GM18858 (cell line): ENCODE data around the gene THBS3.
A peak's percentile ranks its signal among the peaks of the same experiment; 100 is the strongest.
"Not testable (repeated sequence)": the region's sequence is repeated elsewhere in the genome, so short reads cannot be mapped to it uniquely, and the experiment has no call there.

ENCODE experiments used
- ATAC-seq: cut with Tn5 transposase; IDR thresholded peaks from one replicate; pipeline ENCODE4 v1.9.1; 2021; ENCODE audit not compliant: unreplicated experiment

The THBS3 gene

DNA sequence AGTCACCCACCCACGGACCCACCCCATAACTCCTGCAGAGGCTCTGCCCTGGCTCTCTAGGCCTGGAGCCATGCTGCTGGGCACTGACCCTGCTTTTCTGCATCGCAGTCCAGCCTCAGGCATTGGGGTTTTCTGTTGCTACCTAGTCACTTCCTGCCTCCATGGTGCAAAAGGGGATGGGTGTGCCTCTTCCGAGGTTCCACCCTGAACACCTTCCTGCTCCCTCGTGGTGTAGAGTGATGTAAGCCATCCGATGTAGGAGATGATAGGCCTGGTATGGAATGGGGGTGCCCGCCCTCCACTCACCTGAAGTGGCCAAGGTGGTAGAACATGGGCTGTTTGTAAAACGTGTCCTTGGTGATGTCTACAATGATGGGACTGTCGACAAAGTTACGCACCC is 27.7 kb upstream of the THBS3 start:
- not testable (repeated sequence) for ATAC-seq

DNA sequence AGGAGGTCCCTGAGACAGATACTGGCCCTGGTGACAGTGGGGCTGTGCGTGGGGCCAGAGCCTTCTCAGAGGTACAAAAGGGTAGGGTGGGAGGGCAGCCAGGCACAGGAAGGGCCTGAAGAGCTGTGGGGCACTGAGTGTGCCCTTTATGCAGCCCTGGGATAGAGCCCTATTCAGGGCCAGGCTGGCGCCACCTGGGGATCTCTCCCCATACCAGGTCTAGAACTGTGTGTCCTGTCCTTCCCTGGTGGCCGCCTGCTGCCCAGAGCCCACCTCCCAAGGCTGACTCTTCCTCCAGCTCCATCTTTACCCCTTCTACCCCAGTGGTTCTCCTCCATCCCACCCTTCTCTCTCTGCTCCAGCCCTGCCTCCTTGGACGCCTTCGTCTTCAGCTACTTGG is 25.8 kb upstream of the THBS3 start:
- ATAC-seq = not testable (repeated sequence)

DNA sequence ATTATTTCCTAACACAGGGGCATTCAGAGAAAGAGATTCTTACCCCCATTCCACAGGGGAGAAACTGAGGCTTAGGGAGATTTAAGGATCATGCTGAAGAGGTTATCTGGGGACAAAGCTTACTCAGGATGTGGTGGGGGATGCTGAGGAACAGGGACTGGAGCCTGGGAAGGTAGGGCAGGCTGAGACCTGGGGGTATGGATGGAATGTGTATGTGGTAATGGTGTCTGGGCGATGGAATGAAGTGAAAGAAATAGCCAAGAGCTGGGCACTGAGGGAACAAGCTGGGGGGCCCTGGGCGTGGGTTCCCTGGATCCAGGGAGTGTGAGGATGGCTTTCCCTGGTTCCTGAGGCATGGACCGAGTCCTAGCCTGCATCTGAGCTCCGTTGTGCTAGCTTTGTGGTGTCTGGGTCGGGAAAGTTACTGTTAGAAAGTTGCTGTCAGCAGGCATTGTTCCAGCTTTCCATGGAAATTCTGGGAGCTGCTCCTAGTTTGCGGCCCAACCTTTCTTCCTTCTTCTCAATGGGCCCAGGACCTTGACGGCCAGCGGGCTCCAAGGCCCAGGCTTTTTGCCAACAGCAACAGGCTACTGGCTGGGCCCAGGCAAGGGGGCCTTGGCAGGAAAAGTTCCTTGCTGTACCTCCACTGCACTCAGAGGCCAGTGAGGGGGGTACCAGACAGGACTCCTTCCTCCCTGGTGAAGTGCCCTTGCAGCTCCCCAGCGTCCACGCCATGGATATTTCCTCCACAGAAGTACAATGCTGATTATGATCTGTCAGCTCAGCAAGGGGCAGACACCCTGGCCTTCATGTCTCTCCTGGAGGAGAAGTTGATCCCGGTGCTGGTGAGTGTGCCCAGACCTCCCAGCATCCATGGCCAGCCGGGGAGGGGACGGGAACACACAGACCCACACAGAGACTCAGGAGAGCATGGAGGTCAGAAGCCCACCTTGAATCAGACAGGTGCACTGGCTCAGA is 24.6 kb upstream of the THBS3 start:
- ATAC-seq = not testable (repeated sequence)

GRCh38 chr1:155231302-155231701 is 23.6 kb upstream of the THBS3 start:
- not testable (repeated sequence) for ATAC-seq

- no peak for ATAC-seq
These were observed 20.4 kb upstream of the THBS3 start for GRCh38 chr1:155228096-155228427.

DNA sequence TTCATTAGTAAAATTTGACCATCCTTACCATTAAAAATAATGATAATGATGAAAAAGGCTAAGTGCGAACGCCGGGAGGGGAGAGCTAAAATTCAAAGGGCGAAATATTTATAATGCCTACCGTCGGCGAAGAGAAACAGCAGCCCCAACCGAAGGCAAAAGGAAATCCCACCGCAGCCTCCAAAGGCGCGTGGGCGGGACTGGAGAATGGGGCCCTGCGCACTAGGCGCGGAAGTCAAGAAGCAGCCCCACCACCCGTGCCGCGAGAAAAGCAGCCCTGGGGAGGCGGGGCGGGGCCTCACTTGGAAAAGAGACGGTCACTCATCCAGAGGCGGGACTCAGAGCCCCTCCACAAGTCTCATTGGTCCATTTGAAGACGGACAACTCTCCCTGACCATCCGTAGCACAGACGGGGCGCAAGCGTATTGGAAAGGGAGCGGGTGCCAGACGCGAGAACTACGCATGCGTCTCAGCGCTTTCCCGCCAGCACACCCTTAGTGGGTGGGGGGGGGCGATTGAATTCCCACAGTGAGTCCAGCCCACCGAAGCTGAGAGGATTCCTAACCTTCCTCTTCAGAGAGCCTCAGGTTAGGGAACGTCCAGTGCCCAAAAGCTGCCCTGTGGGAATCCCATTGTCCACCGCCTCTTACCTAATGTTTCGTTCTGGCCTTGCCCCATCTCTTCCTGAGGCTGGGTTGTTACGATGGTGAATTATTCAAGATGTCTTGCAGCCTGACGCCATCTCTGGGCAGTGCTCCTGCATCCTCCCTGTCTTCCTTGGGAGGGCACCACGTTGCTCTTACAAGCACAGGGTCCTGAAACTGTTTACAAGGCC is 19.8 kb upstream of the THBS3 start:
- ATAC-seq = peak; percentile 86

- ATAC-seq = no peak
These were observed 19.2 kb upstream of the THBS3 start for GRCh38 chr1:155226910-155227260.

GRCh38 chr1:155226188-155226909 is 18.7 kb upstream of the THBS3 start:
- ATAC-seq = no peak

GRCh38 chr1:155225404-155225759 is 17.7 kb upstream of the THBS3 start:
- ATAC-seq = not testable (repeated sequence)

GRCh38 chr1:155223047-155223446 is 15.3 kb upstream of the THBS3 start:
- no peak for ATAC-seq

DNA sequence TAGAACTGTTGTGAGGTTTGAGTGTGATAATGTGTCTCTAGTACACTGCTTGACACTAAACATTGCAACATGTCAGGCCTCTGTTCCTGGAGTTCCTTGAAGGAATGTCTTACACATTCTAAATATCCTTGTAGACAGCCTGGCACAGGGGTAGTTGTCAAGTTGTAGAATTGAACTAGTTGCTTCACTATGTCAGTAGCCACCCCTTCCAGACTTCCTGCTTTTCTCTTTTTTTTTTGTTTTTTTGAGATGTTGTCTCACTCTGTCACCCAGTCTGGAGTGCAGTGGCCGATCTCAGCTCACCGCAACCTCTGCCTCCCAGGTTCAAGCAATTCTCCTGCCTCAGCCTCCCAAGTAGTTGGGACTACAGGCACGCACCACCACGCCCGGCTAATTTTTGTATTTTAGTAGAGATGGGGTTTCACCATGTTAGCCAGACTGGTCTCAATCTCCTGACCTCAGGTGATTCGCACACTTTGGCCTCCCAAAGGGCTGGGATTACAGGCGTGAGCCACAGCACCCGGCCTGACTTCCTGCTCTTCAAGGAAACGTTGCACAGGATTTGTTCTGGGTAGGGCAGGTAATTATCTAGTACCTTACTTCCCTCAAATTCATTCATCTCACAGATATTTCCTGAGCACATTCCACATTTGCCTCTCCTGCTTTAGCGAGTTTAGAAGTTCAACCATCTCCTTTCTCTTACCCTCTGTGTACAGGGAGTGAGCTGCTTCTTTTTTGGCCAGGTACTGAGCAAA is 12.7 kb upstream of the THBS3 start:
- not testable (repeated sequence) for ATAC-seq

DNA sequence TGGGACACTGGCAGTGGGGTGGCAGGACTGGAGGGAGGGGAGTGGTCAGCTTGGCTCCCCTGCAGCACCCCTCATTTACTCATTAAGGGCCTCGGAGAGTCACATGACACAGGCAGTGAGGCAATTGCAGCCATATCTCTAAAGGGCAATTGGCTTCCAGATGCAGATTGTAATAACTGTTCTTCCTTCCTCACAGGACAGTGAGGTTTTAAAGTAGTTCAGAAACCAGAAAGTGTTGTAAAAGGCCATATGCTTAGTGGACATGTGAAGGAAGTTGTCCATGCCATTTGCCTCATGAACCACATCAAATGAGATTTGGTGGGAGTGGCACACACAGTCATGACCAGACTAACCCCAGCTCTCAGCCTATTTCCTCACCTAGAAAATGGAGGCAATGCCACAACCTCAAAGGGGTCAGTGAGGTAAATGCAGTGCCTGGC is 11.9 kb upstream of the THBS3 start:
- ATAC-seq = no peak

- no peak for ATAC-seq
These were observed 11.3 kb upstream of the THBS3 start for GRCh38 chr1:155218854-155219591.

DNA sequence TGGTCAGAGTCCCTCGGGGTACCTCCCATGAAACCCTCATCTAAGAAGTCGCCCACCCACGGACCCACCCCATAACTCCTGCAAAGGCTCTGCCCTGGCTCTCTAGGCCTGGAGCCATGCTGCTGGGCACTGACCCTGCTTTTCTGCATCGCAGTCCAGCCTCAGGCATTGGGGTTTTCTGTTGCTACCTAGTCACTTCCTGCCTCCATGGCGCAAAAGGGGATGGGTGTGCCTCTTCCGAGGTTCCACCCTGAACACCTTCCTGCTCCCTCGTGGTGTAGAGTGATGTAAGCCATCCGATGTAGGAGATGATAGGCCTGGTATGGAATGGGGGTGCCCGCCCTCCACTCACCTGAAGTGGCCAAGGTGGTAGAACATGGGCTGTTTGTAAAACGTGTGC is 7.0 kb upstream of the THBS3 start:
- not testable (repeated sequence) for ATAC-seq

- not testable (repeated sequence) for ATAC-seq
These were observed 4.3 kb upstream of the THBS3 start for GRCh38 chr1:155212051-155212440.

GRCh38 chr1:155211381-155212050 is 3.8 kb upstream of the THBS3 start:
- not testable (repeated sequence) for ATAC-seq

DNA sequence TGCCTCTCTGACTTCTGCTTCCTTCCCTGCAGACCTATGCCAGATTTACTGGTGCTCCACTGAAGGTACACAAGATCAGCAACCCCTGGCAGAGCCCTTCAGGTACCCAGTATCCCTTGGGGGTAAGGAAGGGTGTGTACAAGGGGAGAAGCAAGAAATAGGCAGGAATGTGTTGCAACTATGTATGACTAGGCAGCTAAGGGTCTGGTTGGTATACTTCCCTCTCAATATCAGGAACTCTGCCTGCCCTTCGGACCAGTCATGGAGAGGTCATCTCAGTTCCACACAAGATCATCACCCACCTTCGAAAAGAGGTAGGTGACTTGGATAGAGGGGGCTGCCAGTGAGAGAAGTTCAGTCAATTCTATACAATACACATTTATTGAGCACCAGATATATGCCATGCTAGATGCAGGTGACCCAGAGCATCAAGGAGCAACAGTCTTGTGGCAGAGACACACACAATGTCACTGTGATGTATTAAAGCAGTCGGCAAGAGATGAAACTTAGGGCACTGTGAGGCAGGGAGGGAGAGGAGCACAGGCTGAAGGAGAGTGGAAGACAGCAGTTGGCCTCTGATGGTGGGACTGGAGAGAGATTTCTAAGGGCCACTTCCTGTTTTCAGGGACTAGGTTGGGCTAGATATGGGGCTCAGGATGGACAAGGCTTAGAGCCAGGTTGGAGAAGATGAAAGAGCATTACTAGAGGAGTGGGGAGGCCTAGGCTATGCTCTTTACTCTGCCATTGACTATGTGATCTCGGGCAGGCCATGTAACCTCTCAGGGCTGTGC is 2.8 kb upstream of the THBS3 start:
- no peak for ATAC-seq

DNA sequence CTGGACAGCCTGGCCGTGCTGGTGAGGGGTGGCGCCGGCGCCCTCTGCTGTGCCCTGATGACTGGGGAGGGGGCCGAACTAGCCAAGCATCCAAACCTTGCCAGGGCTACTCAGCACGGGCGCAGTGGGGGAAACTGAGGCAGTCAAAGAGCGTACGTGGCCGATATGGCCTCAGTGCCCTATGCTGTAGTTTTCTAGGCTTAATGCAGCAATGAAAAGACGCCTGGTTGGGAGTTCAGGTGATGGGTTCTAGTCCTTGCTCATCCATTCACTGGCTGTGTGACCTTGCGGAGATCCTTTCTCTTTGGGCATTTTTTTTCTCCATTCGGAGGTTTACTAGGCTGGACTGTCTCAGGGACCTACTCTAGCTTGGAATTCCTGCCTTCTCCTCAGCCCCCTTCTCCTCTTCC is 1.6 kb upstream of the THBS3 start:
- ATAC-seq = no peak
